ENCODE data around the gene CNMD.

CNMD gene

GRCh38 chr13:52673465-52673864 lies 66.2 kb downstream of the CNMD start:
- DNase-seq: no peak

GRCh38 chr13:52670726-52671125 lies 68.9 kb downstream of the CNMD start:
- DNase-seq: no peak

DNA sequence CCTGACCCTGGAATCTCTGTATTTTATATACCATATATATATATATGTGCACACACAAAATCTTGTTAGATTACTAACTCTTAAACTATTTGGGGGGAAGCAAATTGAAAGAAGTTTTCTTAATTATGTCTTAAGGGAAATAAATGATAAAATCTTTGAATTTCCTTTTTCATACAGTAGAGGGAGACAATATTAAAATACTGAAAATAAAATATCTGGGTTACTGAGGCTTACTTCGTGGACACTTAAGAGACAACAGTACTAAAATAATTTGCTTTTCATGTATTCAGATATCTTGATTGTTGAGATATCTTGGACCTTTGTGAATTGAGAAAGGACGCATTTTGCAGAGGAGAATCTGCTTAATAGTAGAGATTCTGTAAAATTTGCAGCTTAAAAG lies 69.9 kb downstream of the CNMD start:
- DNase-seq: peak in 1 of 2 donors; percentile 5

- peak; percentile 17 to 50 for DNase-seq
Observed at GRCh38 chr13:52665325-52665724, 74.3 kb downstream of the CNMD start.

GRCh38 chr13:52664272-52664671 lies 75.3 kb downstream of the CNMD start:
- no peak for DNase-seq

- no peak for DNase-seq
Observed at GRCh38 chr13:52659340-52659739, 80.3 kb downstream of the CNMD start.
